ENCODE measurements around the gene ZDHHC19.

ZDHHC19 gene

DNA sequence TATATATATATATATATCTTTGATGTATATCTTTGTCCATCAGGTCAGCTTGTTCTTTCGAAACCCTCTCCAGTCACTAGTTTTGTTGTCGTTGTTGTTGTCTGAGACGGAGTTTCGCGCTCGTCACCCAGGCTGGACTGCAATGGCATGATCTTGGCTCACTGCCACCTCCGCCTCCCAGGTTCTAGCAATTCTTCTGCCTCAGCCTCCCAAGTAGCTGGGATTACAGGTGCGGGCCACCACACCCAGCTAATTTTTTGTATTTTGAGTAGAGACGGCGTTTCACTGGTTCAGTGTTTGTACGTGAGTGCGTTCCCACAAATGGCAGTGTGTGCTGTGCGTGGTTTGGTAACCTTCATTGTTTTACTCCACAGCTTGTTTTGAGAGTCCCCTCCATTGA, 51.7 kb downstream of the ZDHHC19 start:
- no peak overlapping the region for H3K4me3 ChIP-seq (ENCODE audit: low read depth, low read length)
- DNase-seq (ENCODE audit: low read depth) = no peak

DNA sequence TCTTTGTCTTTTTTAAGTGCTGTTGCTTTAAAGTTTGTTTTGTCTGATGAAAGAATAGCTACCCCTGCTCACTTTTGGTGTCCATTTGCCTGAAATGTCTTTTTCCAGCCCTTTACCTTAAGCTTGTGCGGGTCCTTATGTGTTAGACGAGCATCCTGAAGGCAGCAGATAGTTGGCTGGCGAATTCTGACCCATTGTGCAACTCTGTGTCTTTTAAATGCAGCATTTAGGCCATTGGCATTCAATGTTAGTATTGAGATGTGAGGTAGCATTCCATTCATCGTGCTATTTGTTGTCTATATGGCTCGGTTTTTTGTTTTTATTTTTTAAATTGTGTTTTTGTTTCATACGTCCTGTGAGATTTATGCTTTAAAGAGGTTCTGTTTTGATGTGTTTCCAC, 55.0 kb downstream of the ZDHHC19 start:
- no peak for DNase-seq (ENCODE audit: low read depth)
- no peak overlapping the region for H3K4me3 ChIP-seq (ENCODE audit: low read depth, low read length)
- TF ChIP-seq, protein P1, sequence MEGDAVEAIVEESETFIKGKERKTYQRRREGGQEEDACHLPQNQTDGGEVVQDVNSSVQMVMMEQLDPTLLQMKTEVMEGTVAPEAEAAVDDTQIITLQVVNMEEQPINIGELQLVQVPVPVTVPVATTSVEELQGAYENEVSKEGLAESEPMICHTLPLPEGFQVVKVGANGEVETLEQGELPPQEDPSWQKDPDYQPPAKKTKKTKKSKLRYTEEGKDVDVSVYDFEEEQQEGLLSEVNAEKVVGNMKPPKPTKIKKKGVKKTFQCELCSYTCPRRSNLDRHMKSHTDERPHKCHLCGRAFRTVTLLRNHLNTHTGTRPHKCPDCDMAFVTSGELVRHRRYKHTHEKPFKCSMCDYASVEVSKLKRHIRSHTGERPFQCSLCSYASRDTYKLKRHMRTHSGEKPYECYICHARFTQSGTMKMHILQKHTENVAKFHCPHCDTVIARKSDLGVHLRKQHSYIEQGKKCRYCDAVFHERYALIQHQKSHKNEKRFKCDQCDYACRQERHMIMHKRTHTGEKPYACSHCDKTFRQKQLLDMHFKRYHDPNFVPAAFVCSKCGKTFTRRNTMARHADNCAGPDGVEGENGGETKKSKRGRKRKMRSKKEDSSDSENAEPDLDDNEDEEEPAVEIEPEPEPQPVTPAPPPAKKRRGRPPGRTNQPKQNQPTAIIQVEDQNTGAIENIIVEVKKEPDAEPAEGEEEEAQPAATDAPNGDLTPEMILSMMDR (IDR thresholded peaks at IDR 0.05; ENCODE audit: insufficient read depth, low read depth, low read length, missing control alignments) = no peak

More for the DNA sequence above, 51.7 kb downstream of the ZDHHC19 start:
- TF ChIP-seq, protein P1 (IDR thresholded peaks at IDR 0.05; ENCODE audit: insufficient read depth, low read depth, low read length, missing control alignments) = no peak

DNA sequence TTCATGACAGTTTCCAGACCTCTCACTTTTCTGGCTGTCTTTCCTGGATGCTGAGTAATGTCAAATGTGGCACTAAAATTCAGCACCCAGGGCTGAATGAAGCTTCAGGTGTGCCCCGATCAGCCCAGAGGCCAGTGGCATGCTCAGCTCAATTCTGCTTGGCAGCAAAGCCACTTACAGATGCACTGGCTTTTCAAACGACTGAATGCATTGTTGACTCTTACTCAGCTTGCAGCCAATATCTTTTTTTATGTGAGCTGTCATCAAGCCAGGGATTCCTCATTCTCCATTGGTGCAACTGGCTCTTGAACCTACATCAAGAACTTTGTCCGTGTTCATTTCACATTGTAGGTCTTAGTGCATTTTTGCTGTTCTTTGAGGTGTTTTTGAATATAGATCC, 60.7 kb downstream of the ZDHHC19 start:
- TF ChIP-seq, protein P1 (IDR thresholded peaks at IDR 0.05; ENCODE audit: insufficient read depth, low read depth, low read length, missing control alignments) = no peak
- DNase-seq (ENCODE audit: low read depth) = no peak
- H3K4me3 ChIP-seq (ENCODE audit: low read depth, low read length) = no peak overlapping the region

DNA sequence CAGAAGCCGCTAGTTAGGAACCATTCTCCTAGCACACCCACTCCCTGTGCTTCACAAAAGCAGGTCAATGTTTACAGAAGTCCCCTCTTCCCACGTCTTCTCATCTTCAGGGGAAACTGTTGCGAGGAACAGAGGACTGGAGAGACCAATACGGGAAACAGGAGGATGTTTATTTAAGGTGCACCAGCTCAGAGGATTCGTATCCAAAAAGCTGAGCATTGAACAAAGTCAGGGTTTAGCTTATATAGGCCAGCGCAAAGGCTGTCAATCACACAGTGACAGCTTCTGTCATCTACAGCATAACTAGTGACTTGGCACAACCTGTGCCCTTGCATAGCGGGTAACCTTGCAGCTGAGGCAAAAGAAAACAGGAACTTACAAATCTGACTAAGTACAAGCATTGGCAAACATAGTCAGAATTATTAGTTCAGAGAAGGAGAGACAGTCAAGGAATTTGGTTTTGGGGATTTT, 61.3 kb downstream of the ZDHHC19 start:
- H3K4me3 ChIP-seq (ENCODE audit: low read depth, low read length) = no peak overlapping the region

DNA sequence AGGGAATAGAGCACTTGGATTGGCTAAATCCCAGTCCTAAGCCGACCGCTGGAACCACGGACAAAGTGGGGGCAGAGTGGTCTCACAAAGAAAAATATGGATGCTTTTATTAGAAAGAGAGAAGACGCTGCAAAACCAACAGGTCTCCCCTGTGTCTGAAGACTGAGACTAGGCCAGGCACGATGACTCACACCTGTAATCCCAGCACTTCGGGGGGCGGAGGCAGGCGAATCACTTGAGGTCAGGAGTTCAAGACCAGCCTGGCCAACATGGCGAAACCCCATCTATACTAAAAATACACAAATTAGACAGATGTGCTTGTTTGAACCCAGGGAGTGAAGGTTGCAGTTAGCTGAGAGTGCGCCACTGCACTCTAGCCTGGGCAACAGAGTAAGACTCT, 61.8 kb downstream of the ZDHHC19 start:
- DNase-seq (ENCODE audit: low read depth) = no peak
- H3K4me3 ChIP-seq (ENCODE audit: low read depth, low read length) = no peak overlapping the region
- TF ChIP-seq, protein P1 (IDR thresholded peaks at IDR 0.05; ENCODE audit: insufficient read depth, low read depth, low read length, missing control alignments) = no peak

More for the DNA sequence above, 61.3 kb downstream of the ZDHHC19 start:
- TF ChIP-seq, protein P1 (IDR thresholded peaks at IDR 0.05; ENCODE audit: insufficient read depth, low read depth, low read length, missing control alignments) = no peak
- peak; percentile 38 for DNase-seq (ENCODE audit: low read depth)

All from GM12865 (cell line).